HG02763 (cell line): ENCODE data around the gene FAM83D.
"Not testable (repeated sequence)": the region's sequence is repeated elsewhere in the genome, so short reads cannot be mapped to it uniquely, and the experiment has no call there.

Experiments used
- ATAC-seq: cut with Tn5 transposase; IDR thresholded peaks from one replicate; pipeline ENCODE4 v1.9.1; 2021; ENCODE audit warnings: mild to moderate bottlenecking, moderate library complexity; ENCODE audit not compliant: unreplicated experiment

The FAM83D gene

GRCh38 chr20:38932457-38933120 is 6.4 kb downstream of the FAM83D start:
- no peak for ATAC-seq

DNA sequence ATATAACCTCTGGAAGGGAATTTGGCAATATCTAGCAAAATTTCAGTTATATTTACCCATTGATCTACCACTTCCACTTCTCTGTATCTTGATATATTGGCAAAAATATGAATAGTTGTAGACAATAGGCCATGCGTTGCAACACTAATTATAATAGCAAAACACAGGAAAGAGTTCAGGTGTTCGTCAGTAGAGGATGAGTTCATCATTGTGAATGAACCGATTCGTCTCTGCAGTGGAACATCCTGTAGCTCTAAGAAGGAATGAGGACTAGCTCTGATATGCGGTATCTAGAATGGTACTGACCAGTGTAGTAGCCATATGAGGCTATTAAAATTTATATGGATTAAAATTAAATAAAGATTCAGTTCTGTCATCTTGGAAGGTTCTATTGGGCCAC is 8.3 kb downstream of the FAM83D start:
- no peak for ATAC-seq

GRCh38 chr20:38935285-38935684 is 9.1 kb downstream of the FAM83D start:
- no peak for ATAC-seq

GRCh38 chr20:38935967-38936407 is 9.8 kb downstream of the FAM83D start:
- ATAC-seq: no peak

DNA sequence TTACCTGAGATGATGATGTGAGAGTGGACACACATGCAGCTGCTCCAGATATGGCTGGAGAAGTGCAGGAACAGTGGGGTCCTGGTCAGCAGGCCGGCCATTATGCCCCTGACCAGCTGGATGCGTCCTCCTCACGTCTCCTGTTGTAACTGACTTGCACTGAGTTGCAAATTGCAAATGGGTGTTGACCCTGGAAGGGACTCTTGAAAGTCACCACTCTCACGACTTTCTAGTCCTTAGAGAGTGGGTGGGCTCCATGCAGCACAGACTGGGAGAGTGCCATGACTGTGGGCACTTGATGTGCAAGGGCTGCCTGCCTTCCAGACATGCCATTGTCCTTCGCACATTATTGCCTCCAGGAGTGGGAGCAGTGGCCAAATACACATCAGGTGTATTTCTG is 10.8 kb downstream of the FAM83D start:
- no peak for ATAC-seq

DNA sequence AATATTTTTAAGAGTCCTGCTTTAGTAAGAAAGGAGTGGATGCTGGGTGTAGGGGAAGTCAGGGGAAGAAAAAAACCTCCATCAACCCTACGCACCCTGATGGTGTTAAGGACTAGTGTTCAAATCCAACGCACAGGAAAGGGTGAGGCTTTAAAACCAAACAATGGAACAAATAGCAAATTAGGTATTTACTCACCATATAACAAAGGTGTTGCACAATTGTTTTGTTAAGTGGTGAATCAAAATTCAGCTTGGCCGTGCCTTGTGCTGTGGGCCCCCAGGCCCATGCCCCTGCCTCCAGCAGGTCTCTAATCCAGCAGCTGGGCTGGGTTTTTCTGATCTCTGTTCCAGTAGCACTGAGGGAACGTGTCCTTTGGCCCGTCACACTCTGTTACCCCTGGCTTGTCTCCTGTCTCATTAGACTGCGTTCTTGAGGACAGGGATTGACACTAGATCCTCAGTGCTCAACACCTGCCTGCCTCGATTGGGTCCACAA is 11.8 kb downstream of the FAM83D start:
- no peak for ATAC-seq

- ATAC-seq: no peak
Measured at GRCh38 chr20:38939686-38940085, 13.5 kb downstream of the FAM83D start.

GRCh38 chr20:38940644-38941043 is 14.4 kb downstream of the FAM83D start:
- no peak for ATAC-seq

DNA sequence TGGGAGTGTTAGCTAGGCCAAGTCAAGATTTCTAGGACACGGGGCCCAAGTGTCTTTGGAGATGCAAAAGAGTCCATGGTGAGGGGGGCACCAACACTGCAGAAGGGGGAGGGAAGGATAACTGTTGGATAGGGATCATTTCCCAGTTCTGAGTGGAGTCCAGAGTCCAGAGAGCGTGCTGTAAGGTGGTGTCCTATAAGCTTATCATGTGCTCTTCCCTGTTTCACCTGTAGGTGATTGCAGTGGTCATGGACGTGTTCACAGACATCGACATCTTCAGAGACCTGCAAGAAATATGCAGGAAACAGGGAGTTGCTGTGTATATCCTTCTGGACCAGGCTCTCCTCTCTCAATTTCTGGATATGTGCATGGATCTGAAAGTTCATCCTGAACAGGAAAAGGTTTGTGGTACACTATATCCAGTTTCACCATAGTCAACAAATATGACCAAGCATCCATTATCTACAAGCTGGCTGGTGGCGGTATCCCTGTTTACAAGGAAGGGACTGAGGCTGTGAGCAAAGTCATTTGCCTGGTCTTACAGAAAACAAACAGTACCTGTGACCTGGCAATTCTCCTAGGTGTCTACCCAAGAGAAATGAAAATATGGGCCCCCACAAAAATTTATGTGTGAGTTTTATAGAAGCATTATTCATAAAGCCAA is 15.6 kb downstream of the FAM83D start:
- no peak for ATAC-seq

DNA sequence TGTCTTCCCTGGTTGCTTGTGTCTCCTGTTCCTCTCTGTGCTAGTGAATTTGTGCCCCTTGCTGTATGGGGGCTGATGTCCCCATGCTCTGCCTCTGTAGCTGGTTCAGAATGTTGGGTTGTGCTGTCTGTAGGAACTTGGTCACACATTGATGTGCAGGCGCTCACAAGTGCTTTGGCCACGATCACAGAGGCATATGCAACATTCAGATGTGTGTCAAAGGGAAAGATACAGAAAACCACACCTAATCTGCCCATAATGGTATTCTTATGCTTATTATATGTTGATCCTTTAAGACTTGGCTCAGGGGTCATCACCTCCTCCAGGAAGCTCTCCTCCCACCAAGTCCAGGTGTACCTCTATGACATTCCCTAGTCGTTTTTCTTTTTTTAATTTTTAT is 18.8 kb downstream of the FAM83D start:
- no peak for ATAC-seq

- no peak for ATAC-seq
Measured at GRCh38 chr20:38946836-38947235, 20.6 kb downstream of the FAM83D start.

DNA sequence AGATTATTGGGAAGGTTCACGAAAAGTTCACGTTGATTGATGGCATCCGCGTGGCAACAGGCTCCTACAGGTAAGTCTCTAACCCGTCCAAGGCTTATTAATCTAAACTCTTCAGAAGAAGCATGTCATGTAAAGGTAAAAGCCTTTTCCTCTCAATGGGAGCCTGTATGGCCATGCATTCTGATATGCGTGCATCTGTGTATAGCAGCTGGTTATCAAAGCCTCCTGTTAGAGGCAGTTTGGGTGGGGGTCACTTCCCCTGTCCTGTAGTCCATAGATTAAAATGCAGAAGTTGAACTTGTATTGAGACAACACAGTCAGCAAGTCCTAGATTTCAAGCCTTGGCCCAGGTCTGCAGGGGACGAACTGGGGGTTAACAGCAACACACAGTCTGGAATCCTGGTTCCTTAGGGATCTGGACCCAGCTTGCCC is 21.7 kb downstream of the FAM83D start:
- no peak for ATAC-seq

GRCh38 chr20:38950254-38950653 is 24.0 kb downstream of the FAM83D start:
- ATAC-seq: no peak

DNA sequence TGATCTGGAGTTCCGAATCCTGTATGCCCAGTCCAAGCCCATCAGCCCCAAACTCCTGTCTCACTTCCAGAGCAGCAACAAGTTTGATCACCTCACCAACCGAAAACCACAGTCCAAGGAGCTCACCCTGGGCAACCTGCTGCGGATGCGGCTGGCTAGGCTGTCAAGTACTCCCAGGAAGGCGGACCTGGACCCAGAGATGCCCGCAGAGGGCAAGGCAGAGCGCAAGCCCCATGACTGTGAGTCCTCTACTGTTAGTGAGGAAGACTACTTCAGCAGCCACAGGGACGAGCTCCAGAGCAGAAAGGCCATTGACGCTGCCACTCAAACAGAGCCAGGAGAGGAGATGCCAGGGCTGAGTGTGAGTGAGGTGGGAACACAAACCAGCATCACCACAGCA is 25.4 kb downstream of the FAM83D start:
- ATAC-seq: no peak

DNA sequence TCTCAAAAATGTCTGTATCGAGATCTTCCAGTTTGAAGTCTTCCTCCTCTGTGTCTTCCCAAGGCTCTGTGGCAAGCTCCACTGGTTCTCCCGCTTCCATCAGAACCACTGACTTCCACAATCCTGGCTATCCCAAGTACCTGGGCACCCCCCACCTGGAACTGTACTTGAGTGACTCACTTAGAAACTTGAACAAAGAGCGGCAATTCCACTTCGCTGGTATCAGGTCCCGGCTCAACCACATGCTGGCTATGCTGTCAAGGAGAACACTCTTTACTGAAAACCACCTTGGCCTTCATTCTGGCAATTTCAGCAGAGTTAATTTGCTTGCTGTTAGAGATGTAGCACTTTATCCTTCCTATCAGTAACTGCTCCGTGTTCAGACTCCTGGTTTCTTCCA is 25.9 kb downstream of the FAM83D start:
- ATAC-seq: no peak

DNA sequence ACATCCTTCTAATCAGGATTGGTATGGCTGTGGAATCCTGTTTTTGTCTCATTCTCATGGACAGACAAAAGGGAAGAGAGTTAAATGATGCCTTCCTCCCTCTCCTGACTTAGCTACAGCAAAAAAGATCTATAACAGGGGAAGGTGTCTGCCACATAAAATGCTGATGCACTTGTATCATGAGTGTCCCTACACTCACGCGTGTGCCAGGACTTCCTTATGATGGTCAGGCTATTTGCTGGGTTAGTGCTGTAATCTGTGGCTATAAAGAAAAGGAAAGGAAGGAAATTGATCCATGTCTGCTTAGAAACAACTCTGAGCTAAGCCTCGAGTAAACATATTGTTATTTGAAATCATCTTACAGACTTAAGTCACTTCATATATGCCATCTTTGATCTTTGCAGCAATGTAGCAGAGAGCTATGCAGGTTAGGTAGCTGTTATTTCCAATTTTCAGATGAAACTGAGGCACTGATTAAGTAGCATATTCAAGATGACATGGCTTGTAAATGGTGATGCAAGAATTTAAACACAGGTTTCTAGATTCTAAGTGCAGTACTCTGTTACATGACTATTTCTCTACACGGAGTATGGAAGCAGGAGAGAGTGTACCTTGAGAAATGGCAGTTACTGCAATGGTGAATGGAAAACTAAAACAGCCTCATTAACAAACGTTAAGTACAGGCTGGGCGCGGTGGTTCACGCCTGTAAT is 27.6 kb downstream of the FAM83D start:
- ATAC-seq: no peak

DNA sequence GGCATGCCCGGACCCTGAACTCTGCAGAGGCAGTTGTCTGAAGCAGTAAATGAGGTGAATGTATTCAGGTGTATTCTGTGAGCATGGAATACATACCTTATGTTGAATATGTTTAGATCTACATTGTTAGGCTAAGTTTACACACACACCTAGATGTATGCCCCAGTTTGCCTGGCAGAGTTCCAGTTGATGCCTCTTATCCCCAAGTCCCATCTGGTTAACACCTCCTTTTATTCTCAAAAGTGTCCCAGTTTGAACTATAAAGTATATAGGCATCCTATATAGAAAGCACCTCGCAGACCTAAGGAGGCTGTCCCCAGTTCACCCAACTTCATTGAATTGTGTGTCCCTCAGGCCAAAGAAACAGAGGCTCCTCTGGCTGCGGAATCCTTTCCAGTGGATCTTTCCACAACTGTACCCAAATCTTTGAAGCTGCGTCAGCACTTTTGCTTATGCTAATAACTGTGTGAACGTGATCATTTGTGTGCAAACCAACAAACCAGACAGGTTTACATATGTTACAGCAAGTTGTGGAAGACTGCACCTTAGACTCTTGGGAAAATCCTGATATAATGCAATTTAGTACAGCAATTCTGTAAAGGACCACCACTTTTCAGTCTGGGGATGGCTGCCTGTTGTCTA is 31.1 kb downstream of the FAM83D start:
- ATAC-seq: no peak

GRCh38 chr20:38957915-38958485 is 31.8 kb downstream of the FAM83D start:
- ATAC-seq: no peak

DNA sequence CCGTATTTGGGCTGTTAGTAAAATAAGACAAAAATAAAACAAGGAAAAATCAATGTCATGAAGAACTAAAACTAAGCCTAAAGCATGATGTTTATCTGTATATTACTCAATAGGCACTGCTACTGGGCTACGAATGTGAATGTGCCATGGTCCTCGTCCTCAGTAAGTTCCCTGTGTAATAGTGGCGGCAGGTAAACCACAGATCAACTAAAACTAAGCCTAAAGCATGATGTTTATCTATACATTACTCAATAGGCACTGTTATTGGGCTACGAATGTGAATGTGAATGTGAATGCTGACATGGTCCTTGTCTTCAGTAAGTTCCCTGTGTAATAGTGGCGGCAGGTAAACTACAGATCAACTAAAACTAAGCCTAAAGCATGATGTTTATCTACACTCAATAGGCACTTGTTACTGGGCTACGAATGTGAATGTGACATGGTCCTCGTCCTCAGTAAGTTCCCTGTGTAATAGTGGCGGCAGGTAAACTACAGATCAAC is 34.0 kb downstream of the FAM83D start:
- not testable (repeated sequence) for ATAC-seq

GRCh38 chr20:38961530-38962043 is 35.4 kb downstream of the FAM83D start:
- ATAC-seq: no peak
